IMR-90 (cell line): Measurements from ENCODE around the gene ZNF157. TPM values are rescaled to one million over a fixed set of nuclear protein-coding genes. Genes with fewer than 3 reads are reported as not detected.
A peak's percentile ranks its signal among the peaks of the same experiment; 100 is the strongest.

Experiments
- ATAC-seq: fragments of 200-7000 bp; cut with Tn5 transposase; 2 replicates; pipeline ENCODE4 v1.9.1; 2020; ENCODE audit warnings: low read depth, mild to moderate bottlenecking, moderate library complexity
- BruUV-seq: library from RNA; stranded (reverse); fragments of 400-500 nt; replicated peaks from 2 replicates; lab custom pipeline; 2021; lab: Mats Ljungman, UMichigan
- CTCF ChIA-PET: fragments of 300-600 bp; formaldehyde crosslinking; extraction: SDS; loops from one replicate; lab custom pipeline; 2021; ENCODE audit warnings: antibody characterized with exemption; lab: Yijun Ruan, JAX
- POLR2A ChIA-PET: fragments of 300-600 bp; sonication (Branson Sonifier 250); formaldehyde crosslinking; loops from one replicate; lab custom pipeline; 2022; ENCODE audit warnings: antibody characterized with exemption; ENCODE audit not compliant: unreplicated experiment; lab: Charles Lee
- DNase-seq: peaks from one replicate; pipeline ENCODE4 v3.0.0; 2013
- H2AFZ ChIP-seq: replicated peaks from 2 replicates; pipeline ENCODE3; 2013; ENCODE audit warnings: low read length, mild to moderate bottlenecking; ENCODE audit not compliant: poor library complexity
- H2AK5ac ChIP-seq: 2 replicates; pipeline ENCODE4 v1.6.1; 2013; ENCODE audit warnings: low read depth, low read length, inconsistent platforms
- H2AK9ac ChIP-seq: replicated peaks from 2 replicates; pipeline ENCODE3; 2013; ENCODE audit warnings: mild to moderate bottlenecking, low read depth, low read length, moderate library complexity; ENCODE audit not compliant: poor library complexity
- H2BK120ac ChIP-seq: 2 replicates; pipeline ENCODE4 v1.6.1; 2013; ENCODE audit warnings: low read depth, low read length, inconsistent platforms
- H2BK15ac ChIP-seq: 3 replicates; pipeline ENCODE4 v1.6.1; 2013; ENCODE audit warnings: low read depth, low read length, inconsistent platforms
- H2BK20ac ChIP-seq: 2 replicates; pipeline ENCODE4 v1.6.1; 2013; ENCODE audit warnings: low read depth, mild to moderate bottlenecking, inconsistent platforms, low read length, moderate library complexity
- H2BK5ac ChIP-seq: 2 replicates; pipeline ENCODE4 v1.6.1; 2013; ENCODE audit warnings: mild to moderate bottlenecking, low read depth, low read length, inconsistent platforms; ENCODE audit not compliant: poor library complexity, severe bottlenecking
- H3K14ac ChIP-seq: replicated peaks from 2 replicates; pipeline ENCODE4 v1.6.1; 2013; ENCODE audit warnings: low read depth, low read length, inconsistent platforms
- H3K18ac ChIP-seq: 2 replicates; pipeline ENCODE4 v1.6.1; 2013; ENCODE audit warnings: low read depth, low read length, control low read depth
- H3K23ac ChIP-seq: 2 replicates; pipeline ENCODE4 v1.6.1; 2013; ENCODE audit warnings: low read depth, low read length, inconsistent platforms
- H3K27ac ChIP-seq: 2 replicates; pipeline ENCODE4 v1.5.1; 2013; ENCODE audit warnings: mild to moderate bottlenecking, control low read depth, low read length; ENCODE audit not compliant: insufficient read depth
- H3K27me3 ChIP-seq: 2 replicates; pipeline ENCODE4 v1.6.1; 2013; ENCODE audit warnings: low read length; ENCODE audit not compliant: control insufficient read depth, insufficient read depth
- H3K36me3 ChIP-seq: 2 replicates; pipeline ENCODE4 v1.6.1; 2013; ENCODE audit warnings: low read length, mixed read lengths; ENCODE audit not compliant: control insufficient read depth, insufficient read depth
- H3K4ac ChIP-seq: 2 replicates; pipeline ENCODE4 v1.6.1; 2013; ENCODE audit warnings: low read depth, low read length, inconsistent platforms
- H3K4me1 ChIP-seq: 2 replicates; pipeline ENCODE4 v1.6.1; 2013; ENCODE audit warnings: low read length, mixed read lengths; ENCODE audit not compliant: control insufficient read depth, insufficient read depth
- H3K4me2 ChIP-seq: 2 replicates; pipeline ENCODE4 v1.6.1; 2013; ENCODE audit warnings: low read depth, mild to moderate bottlenecking, control low read depth, low read length, moderate library complexity
- H3K4me3 ChIP-seq: 2 replicates; pipeline ENCODE4 v1.5.1; 2013; ENCODE audit warnings: low read depth, mild to moderate bottlenecking, control low read depth, low read length, moderate library complexity; ENCODE audit not compliant: insufficient read depth
- H3K56ac ChIP-seq: 2 replicates; pipeline ENCODE4 v1.6.1; 2013; ENCODE audit warnings: low read length, inconsistent platforms; ENCODE audit not compliant: insufficient read depth; ENCODE audit errors: extremely low read depth
- H3K79me1 ChIP-seq, 2 experiments: 2 replicates each; pipeline ENCODE4 v1.6.1; 2013; ENCODE audit warnings: low read length in 2 of 2, inconsistent platforms in 1 of 2, low read depth in 1 of 2
- H3K9ac ChIP-seq: 2 replicates; pipeline ENCODE4 v1.6.1; 2013; ENCODE audit warnings: low read depth, low read length, control low read depth
- H3K9me1 ChIP-seq: 2 replicates; pipeline ENCODE4 v1.6.1; 2013; ENCODE audit warnings: low read length, inconsistent platforms; ENCODE audit not compliant: insufficient read depth
- H3K9me3 ChIP-seq: 2 replicates; pipeline ENCODE4 v1.6.1; 2013; ENCODE audit warnings: low read length; ENCODE audit not compliant: control insufficient read depth, insufficient read depth
- H4K20me1 ChIP-seq: 2 replicates; pipeline ENCODE4 v1.6.1; 2013; ENCODE audit warnings: low read length, inconsistent platforms; ENCODE audit not compliant: insufficient read depth
- H4K5ac ChIP-seq: 2 replicates; pipeline ENCODE4 v1.6.1; 2013; ENCODE audit warnings: mild to moderate bottlenecking, low read depth, low read length, control low read depth
- H4K8ac ChIP-seq, 2 experiments: 2 replicates each; pipeline ENCODE4 v1.6.1; 2013; ENCODE audit warnings: low read depth in 2 of 2, low read length in 2 of 2, control low read depth in 1 of 2, inconsistent platforms in 1 of 2
- H4K91ac ChIP-seq: 2 replicates; pipeline ENCODE4 v1.6.1; 2013; ENCODE audit warnings: low read depth, low read length, inconsistent platforms; ENCODE audit not compliant: insufficient read depth
- BHLHE40 ChIP-seq: fragments of 150-350 bp; IDR thresholded peaks from 2 replicates; pipeline ENCODE4 v1.6.1; 2016; ENCODE audit warnings: mild to moderate bottlenecking, low read depth, low read length
- CEBPB ChIP-seq: IDR thresholded peaks from 2 replicates; pipeline ENCODE4 v1.6.1; 2012; ENCODE audit warnings: low read depth, low read length, improper control_type of control experiment
- CHD1 ChIP-seq: IDR thresholded peaks from 2 replicates; pipeline ENCODE4 v1.6.1; 2012; ENCODE audit warnings: low read depth, low read length, improper control_type of control experiment
- MAFK ChIP-seq: IDR thresholded peaks from 2 replicates; pipeline ENCODE4 v1.6.1; 2012; ENCODE audit warnings: low read depth, low read length, improper control_type of control experiment
- MAZ ChIP-seq: IDR thresholded peaks from 2 replicates; pipeline ENCODE4 v1.6.1; 2012; ENCODE audit warnings: low read depth, mild to moderate bottlenecking, low read length, improper control_type of control experiment, moderate library complexity, borderline replicate concordance
- MXI1 ChIP-seq: IDR thresholded peaks from 2 replicates; pipeline ENCODE4 v1.6.1; 2012; ENCODE audit warnings: low read depth, mild to moderate bottlenecking, low read length, moderate library complexity, borderline replicate concordance
- NFE2L2 ChIP-seq: fragments of 150-350 bp; IDR thresholded peaks from 2 replicates; pipeline ENCODE4 v1.6.1; 2016; ENCODE audit warnings: low read depth, mild to moderate bottlenecking, low read length
- POLR2A ChIP-seq: IDR thresholded peaks from 2 replicates; pipeline ENCODE4 v1.6.1; 2012; ENCODE audit warnings: mild to moderate bottlenecking, low read depth, low read length
- RAD21 ChIP-seq: IDR thresholded peaks from 2 replicates; pipeline ENCODE4 v1.6.1; 2012; ENCODE audit warnings: low read length, improper control_type of control experiment
- RCOR1 ChIP-seq: IDR thresholded peaks from 2 replicates; pipeline ENCODE4 v1.6.1; 2012; ENCODE audit warnings: mild to moderate bottlenecking, low read length, improper control_type of control experiment; ENCODE audit not compliant: insufficient replicate concordance
- RFX5 ChIP-seq: IDR thresholded peaks from 2 replicates; pipeline ENCODE4 v1.8.0; 2012; ENCODE audit warnings: low read depth, mild to moderate bottlenecking, low read length, moderate library complexity
- SMC3 ChIP-seq: fragments of 150-350 bp; IDR thresholded peaks from 2 replicates; pipeline ENCODE4 v1.6.1; 2016; ENCODE audit warnings: low read depth, mild to moderate bottlenecking, antibody characterized with exemption, low read length, moderate library complexity
- WGBS, 2 experiments: methylation state at CpG; one replicate each; pipeline versions ENCODE4 v1.1.5 to v1.1.7; 2013; ENCODE audit warnings: missing lambda C conversion rate in 2 of 2; ENCODE audit not compliant: insufficient read length in 1 of 2; ENCODE audit errors: extremely low coverage in 2 of 2; 5-methylcytosine and 5-hydroxymethylcytosine counted together
- dilution Hi-C: fragments of 300-500 bp; cut with HindIII; formaldehyde crosslinking; loops from one replicate; pipeline ENCODE4 v1.14.3; 2018; ENCODE audit warnings: low sequenced_read_pairs; ENCODE audit not compliant: unreplicated experiment
- in situ Hi-C: fragments of 300-500 bp; cut with MboI; formaldehyde crosslinking; loops from 3 replicates; pipeline ENCODE4 v1.14.3; 2019; ENCODE audit warnings: low sequenced_read_pairs, inconsistent platforms, mixed read lengths
- intact Hi-C: fragments of 100-400 bp; cut with micrococcal nuclease; formaldehyde crosslinking; loops from 2 replicates; pipeline ENCODE4 v1.10.0; 2022
- polyA plus RNA-seq, 3 experiments: library from polyadenylated mRNA; depleted of rRNA; stranded (reverse); fragments of >200 nt; gene quantifications; 2 replicates each; pipeline ENCODE4 v1.2.3, GENCODE V29; 2012; ENCODE audit warnings: low replicate concordance in 1 of 3
- total RNA-seq: library from RNA; depleted of rRNA; stranded (reverse); fragments of >200 nt; gene quantifications from 2 replicates; pipeline ENCODE4 v1.2.3, GENCODE V29; 2012
- TF ChIP-seq, protein P1 (sequence below): fragments of 150-350 bp; IDR thresholded peaks from 2 replicates; pipeline ENCODE4 v1.6.1; 2016; ENCODE audit warnings: low read depth, mild to moderate bottlenecking, low read length, moderate library complexity, borderline replicate concordance
- TF ChIP-seq, protein P2 (sequence below): conservative IDR thresholded peaks from 2 replicates; pipeline ENCODE4 v1.5.1; 2012; ENCODE audit warnings: mild to moderate bottlenecking, low read depth, low read length, improper control_type of control experiment
- TF ChIP-seq, protein P3 (sequence below): fragments of 150-350 bp; IDR thresholded peaks from 2 replicates; pipeline ENCODE4 v1.6.1; 2017; ENCODE audit warnings: mild to moderate bottlenecking, antibody characterized with exemption, low read length, low read depth

ZNF157 gene
- total and polyA plus RNA-seq, 2 of the 4 experiments (the other 2 are of a cell fraction): under 0.01 TPM; not detected in 1

DNA sequence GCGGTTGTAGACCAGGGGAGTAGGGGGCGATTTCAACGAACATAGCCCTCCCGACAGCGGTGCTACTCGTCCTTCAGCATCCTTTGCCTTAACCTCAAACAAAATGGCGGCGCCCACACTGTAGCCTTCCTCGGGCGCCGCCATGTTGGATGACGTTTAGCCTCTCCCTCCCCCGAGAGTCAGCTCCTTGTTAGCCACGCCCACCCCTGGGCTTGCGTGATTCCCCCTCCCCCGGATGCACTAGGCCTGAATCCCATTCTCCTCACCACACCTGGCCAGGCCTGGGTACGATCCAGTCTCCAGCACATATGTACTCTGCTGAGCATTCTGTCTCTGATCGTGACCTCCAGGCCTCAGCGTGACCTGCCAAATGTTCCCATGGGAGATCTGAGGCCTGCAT lies 49.0 kb upstream of the ZNF157 start:
- Histone ChIP-seq H4K5ac (peak overlapping the region; percentile 67; the same call in 1 of the 2 replicates), H3K79me1 (no peaks in the 10 kb centered on the region), H2AFZ (peak overlapping the region; percentile 86), H3K4ac (0 out of 2 replicates have a peak overlapping the region, but pooled peaks have one; percentile 8), H3K27ac (no peak overlapping the region), H3K4me2 (no peak overlapping the region), H3K4me3 (no peak overlapping the region), H2BK15ac (no peak overlapping the region), H3K27me3 (peaks cover 3% of the 10 kb centered on the region), H3K18ac (no peak overlapping the region), H2BK120ac (no peak overlapping the region), H3K9ac (no peak overlapping the region), H3K14ac (no peak overlapping the region), H2AK5ac (no peak overlapping the region), H2AK9ac (no peak overlapping the region), H3K23ac (no peak overlapping the region), H3K56ac (no peak overlapping the region), H2BK20ac (no peak overlapping the region), H4K20me1 (no peaks in the 10 kb centered on the region), H3K9me1 (no peaks in the 10 kb centered on the region), H4K8ac (peak overlapping the region in 1 of 2 experiments; percentile 77; a peak in 2 of 4 replicates), H2BK5ac (no peak overlapping the region), H3K4me1 (no peaks in the 10 kb centered on the region), H3K9me3 (no peaks in the 10 kb centered on the region), H3K36me3 (no peaks in the 10 kb centered on the region), H4K91ac (no peak overlapping the region)
- in situ Hi-C loops: no loop called here
- TF ChIP-seq, protein P1, sequence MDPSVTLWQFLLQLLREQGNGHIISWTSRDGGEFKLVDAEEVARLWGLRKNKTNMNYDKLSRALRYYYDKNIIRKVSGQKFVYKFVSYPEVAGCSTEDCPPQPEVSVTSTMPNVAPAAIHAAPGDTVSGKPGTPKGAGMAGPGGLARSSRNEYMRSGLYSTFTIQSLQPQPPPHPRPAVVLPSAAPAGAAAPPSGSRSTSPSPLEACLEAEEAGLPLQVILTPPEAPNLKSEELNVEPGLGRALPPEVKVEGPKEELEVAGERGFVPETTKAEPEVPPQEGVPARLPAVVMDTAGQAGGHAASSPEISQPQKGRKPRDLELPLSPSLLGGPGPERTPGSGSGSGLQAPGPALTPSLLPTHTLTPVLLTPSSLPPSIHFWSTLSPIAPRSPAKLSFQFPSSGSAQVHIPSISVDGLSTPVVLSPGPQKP: no peak
- no peak for TF ChIP-seq MAZ
- no peak for TF ChIP-seq CEBPB
- TF ChIP-seq NFE2L2: no peak
- TF ChIP-seq, protein P2, sequence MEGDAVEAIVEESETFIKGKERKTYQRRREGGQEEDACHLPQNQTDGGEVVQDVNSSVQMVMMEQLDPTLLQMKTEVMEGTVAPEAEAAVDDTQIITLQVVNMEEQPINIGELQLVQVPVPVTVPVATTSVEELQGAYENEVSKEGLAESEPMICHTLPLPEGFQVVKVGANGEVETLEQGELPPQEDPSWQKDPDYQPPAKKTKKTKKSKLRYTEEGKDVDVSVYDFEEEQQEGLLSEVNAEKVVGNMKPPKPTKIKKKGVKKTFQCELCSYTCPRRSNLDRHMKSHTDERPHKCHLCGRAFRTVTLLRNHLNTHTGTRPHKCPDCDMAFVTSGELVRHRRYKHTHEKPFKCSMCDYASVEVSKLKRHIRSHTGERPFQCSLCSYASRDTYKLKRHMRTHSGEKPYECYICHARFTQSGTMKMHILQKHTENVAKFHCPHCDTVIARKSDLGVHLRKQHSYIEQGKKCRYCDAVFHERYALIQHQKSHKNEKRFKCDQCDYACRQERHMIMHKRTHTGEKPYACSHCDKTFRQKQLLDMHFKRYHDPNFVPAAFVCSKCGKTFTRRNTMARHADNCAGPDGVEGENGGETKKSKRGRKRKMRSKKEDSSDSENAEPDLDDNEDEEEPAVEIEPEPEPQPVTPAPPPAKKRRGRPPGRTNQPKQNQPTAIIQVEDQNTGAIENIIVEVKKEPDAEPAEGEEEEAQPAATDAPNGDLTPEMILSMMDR: no peak
- TF ChIP-seq, protein P3, sequence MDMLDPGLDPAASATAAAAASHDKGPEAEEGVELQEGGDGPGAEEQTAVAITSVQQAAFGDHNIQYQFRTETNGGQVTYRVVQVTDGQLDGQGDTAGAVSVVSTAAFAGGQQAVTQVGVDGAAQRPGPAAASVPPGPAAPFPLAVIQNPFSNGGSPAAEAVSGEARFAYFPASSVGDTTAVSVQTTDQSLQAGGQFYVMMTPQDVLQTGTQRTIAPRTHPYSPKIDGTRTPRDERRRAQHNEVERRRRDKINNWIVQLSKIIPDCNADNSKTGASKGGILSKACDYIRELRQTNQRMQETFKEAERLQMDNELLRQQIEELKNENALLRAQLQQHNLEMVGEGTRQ: no peak
- no peak for TF ChIP-seq MXI1
- TF ChIP-seq CHD1: no peak
- TF ChIP-seq BHLHE40: no peak
- no peak for TF ChIP-seq POLR2A
- TF ChIP-seq RAD21: no peak
- no peak for TF ChIP-seq SMC3
- no peak for TF ChIP-seq RFX5
- TF ChIP-seq RCOR1: no peak
- TF ChIP-seq MAFK: no peak
- BruUV-seq: no TSS peak
- ChIA-PET CTCF (no interaction called here), POLR2A (no interaction called here)
- dilution Hi-C loops: no loop called here
- DNase-seq: peak; percentile 43
- 33% methylated on average over 5 of the region's 19 CpGs; no CpG with 5 or more reads in 1 of the 2 experiments for WGBS, 2 experiments
- intact Hi-C loops: no loop called here
- peak; percentile 32; the same call in 1 of the 2 replicates for ATAC-seq
